WTC11 (cell line): ENCODE results near the gene RTN4RL1.

ENCODE experiments used
- NFYB ChIP-seq: sonication (generic); formaldehyde crosslinking; conservative IDR thresholded peaks from 2 replicates; pipeline ENCODE4 v1.8.0; 2022; ENCODE audit warnings: low read depth, missing genetic modification reagents
- TF ChIP-seq, protein P1 (sequence below): fragments of 200-600 bp; IDR thresholded peaks from 2 replicates; pipeline ENCODE4 v1.8.0; 2022; ENCODE audit warnings: antibody characterized with exemption

GRCh38 chr17:2058586-2059546 is 33.7 kb upstream of the RTN4RL1 start:
- TF ChIP-seq NFYB (CRISPR knock-in tag): no peak
- TF ChIP-seq, protein P1, sequence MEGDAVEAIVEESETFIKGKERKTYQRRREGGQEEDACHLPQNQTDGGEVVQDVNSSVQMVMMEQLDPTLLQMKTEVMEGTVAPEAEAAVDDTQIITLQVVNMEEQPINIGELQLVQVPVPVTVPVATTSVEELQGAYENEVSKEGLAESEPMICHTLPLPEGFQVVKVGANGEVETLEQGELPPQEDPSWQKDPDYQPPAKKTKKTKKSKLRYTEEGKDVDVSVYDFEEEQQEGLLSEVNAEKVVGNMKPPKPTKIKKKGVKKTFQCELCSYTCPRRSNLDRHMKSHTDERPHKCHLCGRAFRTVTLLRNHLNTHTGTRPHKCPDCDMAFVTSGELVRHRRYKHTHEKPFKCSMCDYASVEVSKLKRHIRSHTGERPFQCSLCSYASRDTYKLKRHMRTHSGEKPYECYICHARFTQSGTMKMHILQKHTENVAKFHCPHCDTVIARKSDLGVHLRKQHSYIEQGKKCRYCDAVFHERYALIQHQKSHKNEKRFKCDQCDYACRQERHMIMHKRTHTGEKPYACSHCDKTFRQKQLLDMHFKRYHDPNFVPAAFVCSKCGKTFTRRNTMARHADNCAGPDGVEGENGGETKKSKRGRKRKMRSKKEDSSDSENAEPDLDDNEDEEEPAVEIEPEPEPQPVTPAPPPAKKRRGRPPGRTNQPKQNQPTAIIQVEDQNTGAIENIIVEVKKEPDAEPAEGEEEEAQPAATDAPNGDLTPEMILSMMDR: peak; percentile 81
